Fibroblast of lung (primary cell): ENCODE results near the gene MGP.

Experiments
- EZH2 ChIP-seq: IDR thresholded peaks from 2 replicates; pipeline ENCODE4 v1.5.1; 2012; ENCODE audit warnings: low read length, control low read depth, mild to moderate bottlenecking; ENCODE audit errors: missing control alignments
- TF ChIP-seq, protein P1 (sequence below), 2 donors: IDR thresholded peaks in 1 of 2; conservative IDR thresholded peaks in 1 of 2; 1 replicate in 1 of 2; 2 replicates in 1 of 2; pipeline ENCODE4 v1.5.1; 2011 to 2012; ENCODE audit warnings: low read length in 2 of 2, control low read depth in 1 of 2, inconsistent platforms in 1 of 2, low read depth in 1 of 2, mild to moderate bottlenecking in 1 of 2

DNA sequence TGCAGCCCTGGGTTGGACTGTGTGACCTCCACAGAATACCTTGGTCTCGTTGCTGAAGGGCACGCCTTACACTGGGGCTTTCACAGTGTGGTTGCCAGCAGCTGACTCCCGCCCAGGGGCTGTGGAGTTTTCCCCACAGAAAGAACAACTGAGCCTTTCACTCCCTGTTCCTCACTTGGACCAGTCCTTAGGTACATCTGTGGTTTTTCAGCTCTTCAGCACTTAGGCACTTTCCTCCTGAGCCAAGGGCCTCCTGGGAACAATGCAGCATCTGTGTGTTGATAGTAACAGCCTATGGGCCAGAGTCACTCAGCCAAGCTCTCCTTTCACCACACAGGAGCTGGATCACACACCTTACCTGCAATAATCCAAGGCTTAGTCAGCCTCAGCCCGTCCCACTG lies 27.7 kb upstream of the MGP start:
- TF ChIP-seq, protein P1, sequence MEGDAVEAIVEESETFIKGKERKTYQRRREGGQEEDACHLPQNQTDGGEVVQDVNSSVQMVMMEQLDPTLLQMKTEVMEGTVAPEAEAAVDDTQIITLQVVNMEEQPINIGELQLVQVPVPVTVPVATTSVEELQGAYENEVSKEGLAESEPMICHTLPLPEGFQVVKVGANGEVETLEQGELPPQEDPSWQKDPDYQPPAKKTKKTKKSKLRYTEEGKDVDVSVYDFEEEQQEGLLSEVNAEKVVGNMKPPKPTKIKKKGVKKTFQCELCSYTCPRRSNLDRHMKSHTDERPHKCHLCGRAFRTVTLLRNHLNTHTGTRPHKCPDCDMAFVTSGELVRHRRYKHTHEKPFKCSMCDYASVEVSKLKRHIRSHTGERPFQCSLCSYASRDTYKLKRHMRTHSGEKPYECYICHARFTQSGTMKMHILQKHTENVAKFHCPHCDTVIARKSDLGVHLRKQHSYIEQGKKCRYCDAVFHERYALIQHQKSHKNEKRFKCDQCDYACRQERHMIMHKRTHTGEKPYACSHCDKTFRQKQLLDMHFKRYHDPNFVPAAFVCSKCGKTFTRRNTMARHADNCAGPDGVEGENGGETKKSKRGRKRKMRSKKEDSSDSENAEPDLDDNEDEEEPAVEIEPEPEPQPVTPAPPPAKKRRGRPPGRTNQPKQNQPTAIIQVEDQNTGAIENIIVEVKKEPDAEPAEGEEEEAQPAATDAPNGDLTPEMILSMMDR (conservative IDR thresholded peaks at IDR 0.05 in 1 of 2, IDR thresholded peaks at IDR 0.05 in 1 of 2; ENCODE audit: low read depth in 1 of 2, low read length in 2 of 2), result no peak
- TF ChIP-seq EZH2, result no peak
